ENCODE measurements around the gene MCCC1.

MCCC1 gene

DNA sequence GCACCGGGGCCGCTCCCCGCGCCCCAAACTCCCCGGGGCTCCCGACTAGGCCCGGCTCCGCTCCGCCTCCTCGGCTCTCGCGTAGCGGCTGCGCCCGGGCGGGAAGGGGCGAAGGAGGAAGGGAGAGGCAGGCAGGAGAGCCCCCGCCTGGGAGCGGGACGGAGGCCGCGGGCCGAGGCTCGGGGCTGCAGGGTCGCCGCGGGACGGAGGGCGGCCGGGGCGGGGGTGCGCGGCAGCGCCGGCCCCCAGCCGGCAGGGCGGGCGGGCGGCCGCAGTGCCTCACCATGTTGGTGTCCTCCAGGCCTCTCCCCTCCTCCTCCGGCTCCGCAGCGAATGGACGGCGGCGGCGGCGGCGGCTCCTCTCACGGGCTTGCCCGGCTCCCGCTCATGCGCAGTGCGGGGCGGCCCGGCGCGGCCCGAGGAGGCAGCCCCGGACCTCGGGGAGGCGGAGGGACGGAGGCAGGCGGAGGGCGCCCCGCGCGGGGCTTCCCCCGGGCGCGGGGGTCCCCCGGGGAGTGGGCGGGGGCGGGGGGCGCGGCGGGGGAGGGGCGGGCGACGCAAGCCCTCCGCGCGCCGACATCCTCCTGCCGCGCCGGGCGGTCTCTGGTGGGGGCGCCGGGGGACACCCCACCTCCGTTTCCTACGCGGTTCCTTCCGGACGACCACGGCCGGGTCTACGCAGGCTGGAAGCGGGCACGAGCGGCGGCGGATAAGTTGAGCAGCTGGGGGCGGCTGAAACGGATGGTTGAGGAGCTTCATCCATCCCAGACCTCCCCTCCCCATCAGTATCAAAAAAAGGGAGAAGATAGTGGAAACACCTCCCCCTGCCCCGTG, 118.9 kb downstream of the MCCC1 start, which contains the start of gene DCUN1D1:
Gene DCUN1D1, minus strand, starts transcription at position 335 of the 834 bp plus-strand sequence. Its CDS starts 49 bp downstream, at position 286.
- DNase-seq (ENCODE audit: low spot score): peak; percentile 96

DNA sequence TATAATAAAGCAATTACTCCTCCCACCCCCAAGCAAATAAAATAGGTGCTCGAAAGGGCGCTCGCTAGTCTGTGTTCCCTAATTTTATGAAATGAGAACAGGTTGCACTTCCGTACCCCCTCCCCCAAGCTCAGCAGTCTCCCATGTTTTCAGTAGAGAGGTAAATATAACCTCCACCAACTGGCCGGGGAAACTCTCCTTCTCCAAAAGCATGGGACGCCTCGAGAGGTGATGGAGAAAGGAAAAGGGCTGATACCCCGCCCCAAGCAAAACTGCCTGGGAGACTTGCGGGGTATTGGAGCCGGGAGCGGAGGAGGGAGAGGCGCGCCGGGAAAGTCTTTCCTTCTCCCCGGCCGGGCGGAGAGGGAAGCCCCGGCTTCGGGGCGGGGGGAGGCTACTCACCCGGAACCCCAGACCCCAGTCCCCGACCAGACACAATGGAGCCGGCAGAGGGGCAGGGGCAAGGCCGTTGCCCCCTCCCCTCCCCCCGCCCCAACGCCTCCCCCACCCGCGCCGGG, 119.6 kb downstream of the MCCC1 start:
- peak; percentile 21 for DNase-seq (ENCODE audit: low spot score)

DNA sequence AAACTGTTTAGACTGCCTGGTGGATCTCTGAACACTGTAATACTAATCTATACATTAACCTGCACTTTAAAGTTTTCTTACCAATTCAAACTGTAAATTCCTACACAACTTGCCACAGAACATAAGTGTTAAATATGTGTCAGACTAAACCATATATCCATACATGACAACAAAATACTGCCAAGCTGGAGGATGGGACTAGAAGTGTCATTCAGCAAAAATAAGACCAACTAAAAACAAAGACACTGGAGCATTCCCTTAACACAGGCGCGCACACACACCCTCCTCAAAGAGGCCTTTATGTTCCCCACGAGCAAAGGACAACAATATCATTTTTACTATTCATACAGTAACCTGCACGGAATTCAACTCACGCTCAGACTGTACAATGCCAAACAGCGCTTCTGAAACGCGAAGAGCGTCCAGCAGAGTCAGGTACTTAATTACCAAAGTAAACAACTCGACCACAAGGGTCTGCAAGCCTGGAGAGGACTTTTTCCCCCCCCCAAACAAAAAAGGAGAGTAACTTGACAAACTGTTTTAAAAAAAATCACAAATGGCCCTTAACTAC, 120.1 kb downstream of the MCCC1 start:
- no peak for DNase-seq (ENCODE audit: low spot score)

DNA sequence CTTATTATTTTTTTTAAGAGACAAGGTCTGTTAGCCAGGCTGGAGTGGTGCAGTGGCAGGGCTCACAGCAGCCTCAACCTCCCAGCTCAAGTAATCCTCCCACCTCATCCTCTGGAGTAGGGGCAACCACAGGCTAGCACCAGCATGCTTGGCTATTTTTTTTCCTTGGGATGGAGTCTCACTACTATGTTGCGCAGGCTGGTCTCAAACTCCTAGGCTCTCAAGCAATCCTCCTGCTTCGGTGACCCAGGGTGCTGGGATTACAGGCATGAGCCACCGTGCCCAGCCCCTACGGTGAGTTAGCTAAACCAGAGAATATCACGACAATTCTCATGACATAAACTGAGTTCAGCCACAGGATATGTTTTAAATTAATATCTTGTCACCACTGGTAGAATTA, 120.9 kb downstream of the MCCC1 start:
- no peak for DNase-seq (ENCODE audit: low spot score)

DNA sequence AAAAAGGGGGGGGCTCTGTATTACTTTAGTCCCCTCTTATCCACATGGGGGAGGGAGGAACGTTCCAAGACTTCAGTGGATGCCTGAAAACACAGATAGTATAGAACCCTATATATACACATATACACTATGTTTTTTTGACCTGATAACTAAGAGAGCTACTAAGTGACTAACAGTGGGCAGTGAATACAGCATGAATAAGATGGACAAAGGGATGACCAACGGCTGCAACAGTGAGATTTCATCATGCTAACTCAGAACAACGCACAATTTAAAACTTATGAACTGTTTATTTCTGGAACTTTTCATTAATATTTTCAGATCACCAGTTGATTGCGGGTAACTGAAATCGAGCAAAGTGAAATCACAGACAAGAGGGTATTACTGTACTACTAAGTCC, 126.2 kb downstream of the MCCC1 start:
- DNase-seq (ENCODE audit: low spot score): no peak

DNA sequence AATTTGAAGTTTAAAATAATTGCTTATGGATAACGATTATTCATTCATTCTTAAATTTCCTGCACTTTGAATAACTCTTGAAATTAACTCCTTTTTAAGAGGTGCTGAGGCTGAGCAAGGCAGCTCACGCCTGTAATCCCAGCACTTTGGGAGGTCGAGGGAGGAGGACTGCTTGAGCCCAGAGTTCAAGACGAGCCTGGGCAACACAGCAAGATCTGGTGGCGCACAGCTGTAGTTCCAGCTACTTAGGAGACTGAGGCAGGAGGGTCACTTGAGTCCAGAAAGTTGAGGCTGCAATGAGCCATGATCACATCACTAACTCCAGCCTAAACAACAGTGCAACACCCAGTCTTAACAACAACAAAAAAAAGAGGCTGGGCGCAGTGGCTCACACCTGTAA, 126.9 kb downstream of the MCCC1 start:
- DNase-seq (ENCODE audit: low spot score): no peak

DNA sequence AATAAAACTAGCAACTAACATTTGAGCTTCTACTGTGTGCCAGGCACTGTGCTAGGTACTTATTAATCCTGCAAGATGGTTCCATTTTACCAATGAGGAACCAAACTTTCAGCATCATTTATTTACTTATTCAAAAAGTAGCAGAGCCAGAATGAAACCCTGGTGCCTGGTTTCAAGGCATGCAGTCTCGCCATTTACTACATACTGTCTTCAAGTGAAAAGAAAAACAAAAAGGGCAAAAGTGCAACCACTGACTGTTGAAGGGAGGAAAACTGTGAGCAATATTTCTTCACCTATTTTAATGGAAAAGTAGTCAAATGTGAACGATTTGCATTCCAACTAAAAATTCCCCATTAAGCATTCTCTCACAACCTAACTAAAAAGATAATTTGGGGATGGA, 127.7 kb downstream of the MCCC1 start:
- no peak for DNase-seq (ENCODE audit: low spot score)

DNA sequence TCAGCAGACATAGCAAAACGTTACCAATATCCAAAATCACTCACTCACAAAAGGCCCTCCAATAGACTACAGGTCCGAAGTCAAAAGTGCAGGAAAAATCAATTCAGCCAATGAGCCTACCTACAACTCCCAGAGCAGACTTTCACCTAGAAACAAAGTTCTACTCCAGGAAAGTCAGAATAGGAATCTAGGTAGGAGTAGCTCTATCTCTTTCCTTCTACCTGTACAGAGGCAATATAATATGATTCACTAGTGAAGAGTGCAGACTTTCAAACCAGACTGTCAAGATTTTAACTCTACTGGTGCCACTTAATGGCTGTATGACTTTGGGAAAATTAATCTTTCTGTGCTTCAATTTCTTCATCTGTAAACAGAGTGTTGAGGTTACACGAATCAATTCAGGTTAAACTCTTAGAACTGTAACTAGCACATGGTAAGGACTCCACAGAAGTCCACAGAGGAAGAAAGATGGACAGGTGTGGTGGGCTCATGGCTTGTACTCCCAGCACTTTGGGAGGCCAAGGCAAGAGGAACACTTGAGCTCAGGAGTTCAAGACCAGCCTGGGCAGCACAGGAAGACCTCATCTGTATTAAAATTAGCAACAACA, 128.4 kb downstream of the MCCC1 start:
- no peak for DNase-seq (ENCODE audit: low spot score)

DNA sequence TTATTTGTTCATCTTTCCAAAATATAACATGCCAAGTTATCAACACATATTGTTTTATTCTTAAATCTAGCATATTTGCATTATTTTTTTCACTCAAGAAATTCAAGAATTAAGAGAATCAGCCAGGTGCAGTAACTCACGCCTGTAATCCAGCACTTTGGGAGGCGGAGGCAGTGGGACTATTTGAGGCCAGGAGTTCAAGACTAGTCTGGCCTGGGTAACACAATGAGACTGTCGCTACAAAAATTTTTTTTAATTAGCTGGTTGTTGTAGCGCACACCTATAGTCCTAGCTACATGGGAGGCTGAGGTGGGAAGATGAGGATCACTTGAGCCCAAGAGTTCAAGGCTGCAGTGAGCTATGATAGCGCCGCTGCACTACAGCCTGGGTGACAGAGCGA, 129.4 kb downstream of the MCCC1 start:
- DNase-seq (ENCODE audit: low spot score): no peak

DNA sequence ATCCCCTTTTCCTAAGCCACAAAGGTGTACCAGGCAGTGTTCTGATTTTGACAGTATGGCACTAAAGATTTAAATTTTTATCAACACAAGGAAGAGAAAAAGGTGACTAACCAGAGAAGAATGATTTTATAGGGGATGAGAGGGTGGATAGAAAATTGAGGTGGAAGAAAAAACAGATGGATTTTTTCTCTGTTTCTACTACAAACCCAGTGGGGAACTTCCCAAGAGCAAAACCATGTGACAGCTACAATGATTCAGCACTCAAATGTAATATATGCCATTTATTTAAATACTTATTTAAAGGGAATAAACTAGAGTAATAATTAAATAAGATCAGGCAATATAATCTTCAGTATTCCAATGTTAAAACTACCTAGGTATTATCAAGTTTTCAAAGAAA, 130.0 kb downstream of the MCCC1 start:
- DNase-seq (ENCODE audit: low spot score): peak; percentile 47

DNA sequence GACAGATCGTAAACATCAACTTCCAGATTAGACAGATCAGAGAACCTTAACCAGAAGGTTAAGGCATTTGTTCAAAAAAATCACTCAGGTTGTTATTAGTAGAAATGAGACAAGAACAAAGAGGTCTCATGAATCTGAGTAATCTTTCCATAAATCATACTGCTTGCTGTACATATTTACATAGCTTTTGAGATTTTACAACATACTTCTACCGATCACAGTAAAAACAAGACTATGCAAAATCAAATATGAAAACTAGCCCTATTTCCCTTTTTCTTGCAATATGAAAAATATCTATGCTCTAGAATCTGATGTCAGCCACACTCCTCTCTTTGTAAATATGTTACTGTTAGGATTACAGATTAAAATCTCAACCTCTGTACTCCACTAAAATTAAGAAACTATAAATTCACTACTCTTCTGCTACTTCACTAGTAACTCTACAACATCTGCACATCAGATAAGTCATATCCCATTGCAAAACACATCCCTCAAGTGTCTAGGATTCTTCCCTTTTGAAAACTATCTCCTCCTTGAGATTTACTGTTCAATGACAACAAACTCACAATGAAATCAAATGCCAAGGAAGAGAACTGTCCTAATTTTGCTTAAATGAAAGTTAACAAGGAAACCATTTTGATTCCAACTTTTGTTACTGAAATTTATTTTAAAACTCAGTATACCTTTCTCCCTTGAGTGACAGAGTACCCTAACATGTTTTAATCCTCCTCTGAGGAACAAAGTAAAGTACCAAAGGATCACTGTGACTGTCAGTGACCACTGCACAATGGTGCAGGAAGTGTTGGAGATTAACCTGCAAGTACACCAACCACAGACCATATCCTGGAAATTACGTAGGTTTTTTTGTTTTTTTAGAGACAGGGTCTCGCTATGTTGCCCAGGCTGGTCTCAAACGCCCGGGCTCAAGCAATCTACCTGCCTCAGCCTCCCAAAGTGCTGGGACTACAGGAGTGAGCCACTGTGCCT, 131.8 kb downstream of the MCCC1 start:
- no peak for DNase-seq (ENCODE audit: low spot score)

DNA sequence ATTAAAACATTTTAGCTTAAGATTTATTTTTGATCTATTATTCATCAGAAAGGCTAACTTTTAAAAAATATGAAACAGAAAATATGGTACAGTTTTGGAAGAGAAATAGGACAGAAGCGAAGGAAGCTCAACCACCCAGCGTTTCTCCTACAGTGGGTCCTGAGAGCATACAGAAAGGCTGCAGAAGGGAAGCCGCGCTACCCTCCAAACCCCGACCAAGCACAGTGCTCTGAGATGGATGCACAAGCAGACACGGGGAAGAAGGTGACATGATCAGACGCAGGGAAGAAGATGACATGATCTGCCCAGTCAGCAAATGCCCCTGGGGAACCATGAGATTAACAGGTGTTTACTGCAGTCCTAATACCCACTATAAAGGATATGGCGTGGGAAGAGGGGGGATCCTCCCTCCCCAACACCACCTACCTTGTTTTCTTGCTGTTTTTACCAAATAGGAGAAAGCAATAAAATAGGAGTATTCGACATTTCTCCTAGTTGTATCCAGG, 133.4 kb downstream of the MCCC1 start:
- no peak for DNase-seq (ENCODE audit: low spot score)
